Smooth muscle cell of trachea (primary cell): ENCODE results near the gene WSCD1. TPM values are rescaled to one million over a fixed set of nuclear protein-coding genes. Genes with fewer than 3 reads are reported as not detected.

Experiments used
- total RNA-seq: library from RNA; depleted of rRNA; stranded (reverse); fragments of >200 nt; gene quantifications from 2 replicates; pipeline ENCODE4 v1.2.1, GENCODE V29; 2014

Gene WSCD1
- under 0.01 and 0.15 TPM in 2 replicates for total RNA-seq

GRCh38 chr17:6069539-6070429 lies at the start of gene WSCD1:
TSS of gene WSCD1 (plus strand) at chr17:6070379. CDS start at chr17:6080659, 10,280 bp downstream.

